SK-N-SH treated with all-trans-retinoic acid at 6 μM for 48 hours (cell line): ENCODE results near the gene ANKRD34A.

Source experiments
- ATAC-seq: fragments of 200-7000 bp; cut with Tn5 transposase; 3 replicates; pipeline ENCODE4 v1.9.1; 2020; ENCODE audit warnings: mild to moderate bottlenecking, moderate library complexity
- ARNTL ChIP-seq: fragments of 450-650 bp; formaldehyde crosslinking; IDR thresholded peaks from 2 replicates; pipeline ENCODE4 v1.5.0; 2020; ENCODE audit warnings: low read depth, mild to moderate bottlenecking, moderate library complexity, borderline replicate concordance
- BACH2 ChIP-seq: fragments of 250-450 bp; sonication (Bioruptor Pico); IDR thresholded peaks from 2 replicates; pipeline ENCODE4 v1.9.0; 2021; ENCODE audit warnings: mild to moderate bottlenecking, borderline replicate concordance
- CREB5 ChIP-seq: fragments of 250-450 bp; sonication (Bioruptor Pico); IDR thresholded peaks from 2 replicates; pipeline ENCODE4 v1.5.1; 2020; ENCODE audit warnings: low read depth, mild to moderate bottlenecking, moderate library complexity
- CSDC2 ChIP-seq: fragments of 250-450 bp; sonication (Bioruptor Pico); IDR thresholded peaks from 2 replicates; pipeline ENCODE4 v1.5.0; 2020; ENCODE audit warnings: mild to moderate bottlenecking, moderate library complexity
- GLIS3 ChIP-seq: fragments of 250-450 bp; sonication (Bioruptor Pico); IDR thresholded peaks from 2 replicates; pipeline ENCODE4 v1.5.0; 2020; ENCODE audit warnings: mild to moderate bottlenecking, moderate library complexity
- ISL1 ChIP-seq: fragments of 250-450 bp; sonication (Bioruptor Pico); IDR thresholded peaks from 2 replicates; pipeline ENCODE4 v2.1.2; 2022; ENCODE audit warnings: mild to moderate bottlenecking, moderate library complexity
- OSR1 ChIP-seq: fragments of 250-450 bp; sonication (Bioruptor Pico); IDR thresholded peaks from 2 replicates; pipeline ENCODE4 v1.8.0; 2022; ENCODE audit warnings: moderate library complexity, mild to moderate bottlenecking, inconsistent platforms
- POU6F1 ChIP-seq: fragments of 250-450 bp; sonication (Bioruptor Pico); IDR thresholded peaks from 2 replicates; pipeline ENCODE4 v1.8.0; 2021; ENCODE audit warnings: low read depth, mild to moderate bottlenecking, moderate library complexity, borderline replicate concordance
- PPARA ChIP-seq: fragments of 250-450 bp; sonication (Bioruptor Pico); IDR thresholded peaks from 2 replicates; pipeline ENCODE4 v1.5.0; 2020; ENCODE audit warnings: mild to moderate bottlenecking, borderline replicate concordance
- RARB ChIP-seq: fragments of 250-450 bp; sonication (Bioruptor Pico); IDR thresholded peaks from 2 replicates; pipeline ENCODE4 v1.8.0; 2021; ENCODE audit warnings: mild to moderate bottlenecking, moderate library complexity
- SNAI2 ChIP-seq: fragments of 250-450 bp; sonication (Bioruptor Pico); IDR thresholded peaks from 2 replicates; pipeline ENCODE4 v1.5.0; 2020; ENCODE audit warnings: mild to moderate bottlenecking, moderate library complexity
- TCF4 ChIP-seq: fragments of 250-450 bp; sonication (Bioruptor Pico); IDR thresholded peaks from 2 replicates; pipeline ENCODE4 v1.8.0; 2021; ENCODE audit warnings: mild to moderate bottlenecking, moderate library complexity, borderline replicate concordance
- TOX ChIP-seq: fragments of 250-450 bp; sonication (Bioruptor Pico); IDR thresholded peaks from 2 replicates; pipeline ENCODE4 v1.8.0; 2021; ENCODE audit warnings: mild to moderate bottlenecking, moderate library complexity, borderline replicate concordance
- ZFP3 ChIP-seq: fragments of 250-450 bp; sonication (Bioruptor Pico); IDR thresholded peaks from 2 replicates; pipeline ENCODE4 v1.5.0; 2020; ENCODE audit warnings: mild to moderate bottlenecking, moderate library complexity
- ZFP30 ChIP-seq: fragments of 450-650 bp; formaldehyde crosslinking; IDR thresholded peaks from 2 replicates; pipeline ENCODE4 v1.5.0; 2022; ENCODE audit warnings: mild to moderate bottlenecking, moderate library complexity
- ZNF565 ChIP-seq: fragments of 450-650 bp; formaldehyde crosslinking; conservative IDR thresholded peaks from 2 replicates; pipeline ENCODE4 v1.5.0; 2020; ENCODE audit warnings: low read depth, mild to moderate bottlenecking, moderate library complexity
- ZNF70 ChIP-seq: fragments of 450-650 bp; formaldehyde crosslinking; IDR thresholded peaks from 2 replicates; pipeline ENCODE4 v1.5.0; 2020; ENCODE audit warnings: mild to moderate bottlenecking, moderate library complexity
- ZNF8 ChIP-seq: fragments of 450-650 bp; formaldehyde crosslinking; IDR thresholded peaks from 2 replicates; pipeline ENCODE4 v1.5.0; 2020; ENCODE audit warnings: mild to moderate bottlenecking, moderate library complexity

The ANKRD34A gene

GRCh38 chr1:145967288-145967687 is 2.9 kb upstream of the ANKRD34A start:
- no peak for ATAC-seq
- no peak for TF ChIP-seq CREB5 (CRISPR knock-in tag)
- no peak for TF ChIP-seq RARB
- no peak for TF ChIP-seq GLIS3 (CRISPR knock-in tag)
- TF ChIP-seq ZNF70 (CRISPR knock-in tag), result no peak
- no peak for TF ChIP-seq ARNTL
- TF ChIP-seq ZFP30 (CRISPR knock-in tag), result no peak
- no peak for TF ChIP-seq OSR1 (CRISPR knock-in tag)
- TF ChIP-seq PPARA (CRISPR knock-in tag), result no peak
- TF ChIP-seq ZFP3 (CRISPR knock-in tag), result no peak
- no peak for TF ChIP-seq SNAI2 (CRISPR knock-in tag)
- no peak for TF ChIP-seq POU6F1 (CRISPR knock-in tag)
- no peak for TF ChIP-seq ZNF565 (CRISPR knock-in tag)
- TF ChIP-seq CSDC2 (CRISPR knock-in tag), result no peak
- no peak for TF ChIP-seq BACH2 (CRISPR knock-in tag)

- ATAC-seq, result no peak
- TF ChIP-seq ZNF565 (CRISPR knock-in tag) (no peak), TOX (CRISPR knock-in tag) (no peak)
Observed at GRCh38 chr1:145965119-145965744, 857 bp upstream of the ANKRD34A start.

GRCh38 chr1:145963265-145964019 is 933 bp downstream of the ANKRD34A start:
- ATAC-seq, result peak; percentile 23
- TF ChIP-seq ZNF565 (CRISPR knock-in tag), result no peak
- no peak for TF ChIP-seq TCF4 (CRISPR knock-in tag)
- no peak for TF ChIP-seq ZNF8 (CRISPR knock-in tag)
- TF ChIP-seq ARNTL, result no peak
- TF ChIP-seq, all 23 proteins: peak for 0

- ATAC-seq, result no peak
- TF ChIP-seq ZNF565 (CRISPR knock-in tag), result no peak
Observed at GRCh38 chr1:145962157-145963102, 1.9 kb downstream of the ANKRD34A start.

GRCh38 chr1:145961425-145962156 is 2.8 kb downstream of the ANKRD34A start:
- ATAC-seq, result peak; percentile 2; the same call in 1 of the 3 replicates

More at GRCh38 chr1:145961425-145962156, 2.8 kb downstream of the ANKRD34A start:
- no peak for TF ChIP-seq ZFP30 (CRISPR knock-in tag)
- TF ChIP-seq PPARA (CRISPR knock-in tag), result no peak
- TF ChIP-seq CSDC2 (CRISPR knock-in tag), result no peak
- no peak for TF ChIP-seq ZNF565 (CRISPR knock-in tag)
- TF ChIP-seq TCF4 (CRISPR knock-in tag), result no peak
- TF ChIP-seq POU6F1 (CRISPR knock-in tag), result no peak
- no peak for TF ChIP-seq ISL1 (CRISPR knock-in tag)
- no peak for TF ChIP-seq BACH2 (CRISPR knock-in tag)
- no peak for TF ChIP-seq ZFP3 (CRISPR knock-in tag)
